T-helper 1 cell treated with Interleukin-12 subunit alpha and Interleukin-12 subunit beta and Interleukin-4 antibody, amounts not matched to agents 30 μg/mL and 1 μg/mL, for 36 hours (primary cell): ENCODE measurements around the gene TCF21.

Experiments
- H3K27ac Mint-ChIP-seq: one replicate; pipeline ENCODE4 v1.8.0; 2021; ENCODE audit warnings: mild to moderate bottlenecking, mixed read lengths
- H3K27me3 Mint-ChIP-seq: one replicate; pipeline ENCODE4 v1.8.0; 2021; ENCODE audit warnings: low read depth, mixed read lengths
- H3K36me3 Mint-ChIP-seq: one replicate; pipeline ENCODE4 v1.8.0; 2021; ENCODE audit warnings: low read depth, mixed read lengths
- H3K4me1 Mint-ChIP-seq: one replicate; pipeline ENCODE4 v1.8.0; 2021; ENCODE audit warnings: low read depth, mixed read lengths
- H3K4me3 Mint-ChIP-seq: one replicate; pipeline ENCODE4 v1.8.0; 2021; ENCODE audit warnings: mild to moderate bottlenecking, moderate library complexity, mixed read lengths
- H3K9me3 Mint-ChIP-seq: one replicate; pipeline ENCODE4 v1.8.0; 2021; ENCODE audit warnings: mixed read lengths

TCF21 gene

GRCh38 chr6:133877116-133877515 is 11.8 kb upstream of the TCF21 start:
- Mint-ChIP-seq H3K36me3 (no peaks in the 10 kb centered on the region), H3K27me3 (peaks cover 30% of the 10 kb centered on the region), H3K4me1 (no peaks in the 10 kb centered on the region), H3K4me3 (no peak overlapping the region), H3K27ac (no peak overlapping the region), H3K9me3 (no peaks in the 10 kb centered on the region)

DNA sequence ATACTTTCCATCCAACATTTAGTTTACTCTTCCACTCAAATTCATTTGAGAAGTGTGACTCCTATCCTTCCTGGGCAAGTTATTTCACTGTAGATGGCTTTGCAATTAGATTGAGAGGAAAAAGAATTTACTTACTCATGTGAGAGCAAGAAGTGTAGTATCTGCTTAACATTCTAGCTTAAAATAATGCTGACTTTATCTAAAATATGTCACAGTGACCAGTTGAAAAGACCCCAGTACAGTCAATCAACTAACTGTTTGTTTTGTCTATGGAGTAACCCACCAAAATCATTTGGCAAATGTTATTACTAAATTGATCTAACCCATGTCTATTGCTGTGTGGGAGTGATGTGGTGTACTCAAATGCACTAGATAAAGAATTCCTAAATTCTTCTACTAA is 8.9 kb upstream of the TCF21 start:
- Mint-ChIP-seq H3K36me3 (no peaks in the 10 kb centered on the region), H3K9me3 (no peaks in the 10 kb centered on the region), H3K27me3 (peaks cover 29% of the 10 kb centered on the region), H3K27ac (no peak overlapping the region), H3K4me3 (no peak overlapping the region), H3K4me1 (no peaks in the 10 kb centered on the region)

GRCh38 chr6:133880896-133881295 is 8.0 kb upstream of the TCF21 start:
- Mint-ChIP-seq H3K27ac (no peak overlapping the region), H3K36me3 (no peaks in the 10 kb centered on the region), H3K9me3 (no peaks in the 10 kb centered on the region), H3K4me3 (no peak overlapping the region), H3K4me1 (no peaks in the 10 kb centered on the region), H3K27me3 (peaks cover 37% of the 10 kb centered on the region)

- H3K9me3 Mint-ChIP-seq: no peaks in the 10 kb centered on the region
These were observed 2.7 kb upstream of the TCF21 start for GRCh38 chr6:133886104-133886775.

DNA sequence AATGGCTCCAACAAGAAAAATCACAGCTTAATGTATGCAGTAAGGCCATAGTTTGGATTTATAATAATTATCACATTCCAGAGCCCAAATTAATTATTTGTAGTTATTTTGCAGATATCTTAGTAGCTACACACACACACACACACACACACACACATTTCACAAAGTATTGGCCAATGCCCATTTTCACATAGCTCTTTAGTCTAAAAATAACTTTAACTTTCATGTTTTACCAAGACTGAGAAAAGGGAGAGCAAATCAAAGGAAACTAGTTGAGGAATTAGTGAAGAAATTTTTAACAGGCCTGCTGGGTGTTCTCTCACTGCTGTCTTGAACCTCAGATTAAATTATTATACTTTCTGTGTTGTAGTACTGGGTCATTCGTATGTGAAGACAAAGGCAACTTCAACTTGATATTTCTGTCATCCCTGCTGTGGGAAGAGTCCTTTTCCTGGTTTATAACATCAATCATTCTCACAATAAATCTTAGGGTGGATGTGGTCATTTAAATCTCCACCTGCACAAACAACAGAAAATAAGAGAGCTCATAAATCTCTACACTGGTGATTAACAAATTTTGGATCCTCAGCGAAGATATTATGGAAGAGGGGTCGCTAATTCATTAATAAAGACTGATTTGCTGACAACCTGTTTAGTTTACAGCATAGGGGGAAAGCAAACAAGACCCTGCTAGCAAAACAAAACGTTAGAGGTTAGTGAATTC is 1.6 kb upstream of the TCF21 start:
- H3K4me3 Mint-ChIP-seq: no peak overlapping the region
- H3K36me3 Mint-ChIP-seq: peaks cover 2% of the 10 kb centered on the region
- H3K4me1 Mint-ChIP-seq: peaks cover 9% of the 10 kb centered on the region
- H3K9me3 Mint-ChIP-seq: no peaks in the 10 kb centered on the region
- H3K27ac Mint-ChIP-seq: no peak overlapping the region
- H3K27me3 Mint-ChIP-seq: peaks cover 74% of the 10 kb centered on the region

More at GRCh38 chr6:133886104-133886775, 2.7 kb upstream of the TCF21 start:
- Mint-ChIP-seq H3K36me3 (peaks cover 2% of the 10 kb centered on the region), H3K27me3 (peaks cover 64% of the 10 kb centered on the region), H3K4me1 (peaks cover 7% of the 10 kb centered on the region), H3K4me3 (no peak overlapping the region), H3K27ac (no peak overlapping the region)

DNA sequence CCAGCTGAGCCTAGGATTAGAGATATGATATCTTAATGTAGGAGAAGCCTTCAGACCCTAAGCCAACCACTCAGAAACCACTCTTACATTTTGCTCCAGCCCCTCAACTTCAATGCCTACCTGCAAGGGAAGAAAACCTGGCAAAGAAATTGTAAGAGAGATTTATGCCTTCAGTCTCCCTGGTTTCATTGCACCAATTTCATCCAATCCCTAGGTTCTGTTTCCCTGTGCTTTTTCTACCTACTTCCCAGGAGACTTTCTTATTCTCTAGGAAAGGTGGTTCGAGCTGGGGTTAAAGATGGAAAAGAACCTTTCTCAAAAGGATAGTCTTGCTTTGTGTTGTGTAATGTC is 1.1 kb upstream of the TCF21 start:
- Mint-ChIP-seq H3K36me3 (peaks cover 2% of the 10 kb centered on the region), H3K4me1 (peaks cover 12% of the 10 kb centered on the region), H3K9me3 (no peaks in the 10 kb centered on the region), H3K27me3 (peaks cover 80% of the 10 kb centered on the region), H3K4me3 (no peak overlapping the region), H3K27ac (no peak overlapping the region)

DNA sequence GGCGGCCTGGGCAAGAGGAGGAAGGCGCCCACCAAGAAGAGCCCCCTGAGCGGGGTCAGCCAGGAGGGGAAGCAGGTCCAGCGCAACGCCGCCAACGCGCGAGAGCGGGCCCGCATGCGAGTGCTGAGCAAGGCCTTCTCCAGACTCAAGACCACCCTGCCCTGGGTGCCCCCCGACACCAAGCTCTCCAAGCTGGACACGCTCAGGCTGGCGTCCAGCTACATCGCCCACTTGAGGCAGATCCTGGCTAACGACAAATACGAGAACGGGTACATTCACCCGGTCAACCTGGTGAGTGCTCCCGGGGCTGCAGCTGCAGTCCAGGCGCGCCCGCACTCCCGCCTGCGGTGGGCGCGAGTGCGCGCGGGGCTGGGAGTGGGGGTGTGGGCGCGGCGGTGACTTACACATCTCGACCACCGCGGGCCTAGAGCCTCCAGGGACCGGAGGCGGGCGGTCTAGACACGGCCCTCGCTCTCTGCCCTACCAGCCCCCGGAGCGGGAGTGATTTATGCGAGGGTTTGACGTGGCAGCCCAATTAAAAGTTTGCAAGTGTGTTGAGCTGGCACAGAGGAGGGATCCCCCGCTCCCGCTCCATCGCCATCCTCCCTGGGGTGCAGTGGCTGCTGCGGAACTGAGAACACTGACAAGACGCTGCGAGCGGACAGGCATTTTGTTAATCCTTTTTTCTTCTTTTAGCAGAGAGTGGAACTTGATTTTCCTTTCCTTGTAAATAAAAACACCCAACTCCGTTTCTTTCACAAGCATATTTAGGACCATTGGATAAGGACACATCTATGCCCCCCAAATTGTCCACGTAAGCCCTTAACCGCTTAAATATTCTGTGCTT is 867 bp downstream of the TCF21 start:
- H3K4me1 Mint-ChIP-seq: peaks cover 16% of the 10 kb centered on the region
- H3K27ac Mint-ChIP-seq: peak overlapping the region; percentile 55
- H3K27me3 Mint-ChIP-seq: peaks cover 92% of the 10 kb centered on the region
- peak overlapping the region; percentile 10 for H3K4me3 Mint-ChIP-seq
- H3K36me3 Mint-ChIP-seq: peaks cover 2% of the 10 kb centered on the region
- H3K9me3 Mint-ChIP-seq: no peaks in the 10 kb centered on the region

- Mint-ChIP-seq H3K36me3 (peaks cover 2% of the 10 kb centered on the region), H3K27me3 (peaks cover 92% of the 10 kb centered on the region), H3K27ac (no peak overlapping the region), H3K4me3 (peak overlapping the region; percentile 72), H3K9me3 (no peaks in the 10 kb centered on the region), H3K4me1 (peaks cover 16% of the 10 kb centered on the region)
These were observed 1.8 kb downstream of the TCF21 start for GRCh38 chr6:133890711-133891148.

GRCh38 chr6:133891149-133891926 is 2.4 kb downstream of the TCF21 start:
- Mint-ChIP-seq H3K9me3 (no peaks in the 10 kb centered on the region), H3K27me3 (peaks cover 95% of the 10 kb centered on the region), H3K36me3 (peaks cover 2% of the 10 kb centered on the region), H3K27ac (no peak overlapping the region), H3K4me3 (peak overlapping the region; percentile 72), H3K4me1 (peaks cover 16% of the 10 kb centered on the region)

DNA sequence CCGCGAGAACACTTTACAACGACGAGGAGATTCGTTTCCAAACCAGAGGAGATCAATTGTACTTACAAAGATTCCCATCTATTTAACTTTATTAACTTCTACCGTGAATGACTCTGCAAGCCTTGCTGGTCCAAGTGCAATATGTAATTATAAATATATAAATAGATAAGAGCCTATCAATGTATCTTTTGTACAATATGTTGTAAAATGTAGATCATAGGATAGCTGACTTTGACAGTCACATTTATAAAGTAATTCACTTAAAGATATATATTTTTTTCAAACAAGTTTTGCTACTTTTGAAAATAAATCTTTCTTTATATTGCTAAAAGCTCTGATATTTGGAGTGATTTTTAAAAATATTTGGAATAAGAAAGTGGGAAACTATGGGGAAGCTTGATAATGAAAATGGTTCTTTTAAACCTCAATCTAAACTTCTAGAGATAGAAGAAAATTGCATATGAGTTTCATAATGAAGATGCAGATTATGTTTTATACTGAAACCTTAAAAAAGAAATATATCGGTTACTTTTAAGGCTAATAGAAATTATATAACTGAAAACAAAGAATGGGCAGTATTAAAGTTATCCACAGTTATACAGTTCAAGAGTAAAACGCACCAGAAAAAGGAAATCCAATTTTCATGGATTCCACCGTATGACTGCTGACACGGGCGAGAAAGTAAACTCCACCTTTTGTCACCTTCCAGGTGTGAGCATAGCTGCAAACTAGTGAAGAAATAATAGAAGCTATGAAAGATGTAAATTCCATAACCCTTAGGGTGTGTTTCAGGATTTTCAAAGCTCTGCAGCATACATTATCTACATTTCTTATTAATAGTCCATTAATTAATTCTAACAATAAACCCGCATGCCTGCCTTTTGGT is 3.3 kb downstream of the TCF21 start:
- peaks cover 97% of the 10 kb centered on the region for H3K27me3 Mint-ChIP-seq
- H3K9me3 Mint-ChIP-seq: no peaks in the 10 kb centered on the region
- H3K36me3 Mint-ChIP-seq: peaks cover 2% of the 10 kb centered on the region
- no peak overlapping the region for H3K27ac Mint-ChIP-seq
- H3K4me3 Mint-ChIP-seq: peak overlapping the region; percentile 55
- peaks cover 16% of the 10 kb centered on the region for H3K4me1 Mint-ChIP-seq

DNA sequence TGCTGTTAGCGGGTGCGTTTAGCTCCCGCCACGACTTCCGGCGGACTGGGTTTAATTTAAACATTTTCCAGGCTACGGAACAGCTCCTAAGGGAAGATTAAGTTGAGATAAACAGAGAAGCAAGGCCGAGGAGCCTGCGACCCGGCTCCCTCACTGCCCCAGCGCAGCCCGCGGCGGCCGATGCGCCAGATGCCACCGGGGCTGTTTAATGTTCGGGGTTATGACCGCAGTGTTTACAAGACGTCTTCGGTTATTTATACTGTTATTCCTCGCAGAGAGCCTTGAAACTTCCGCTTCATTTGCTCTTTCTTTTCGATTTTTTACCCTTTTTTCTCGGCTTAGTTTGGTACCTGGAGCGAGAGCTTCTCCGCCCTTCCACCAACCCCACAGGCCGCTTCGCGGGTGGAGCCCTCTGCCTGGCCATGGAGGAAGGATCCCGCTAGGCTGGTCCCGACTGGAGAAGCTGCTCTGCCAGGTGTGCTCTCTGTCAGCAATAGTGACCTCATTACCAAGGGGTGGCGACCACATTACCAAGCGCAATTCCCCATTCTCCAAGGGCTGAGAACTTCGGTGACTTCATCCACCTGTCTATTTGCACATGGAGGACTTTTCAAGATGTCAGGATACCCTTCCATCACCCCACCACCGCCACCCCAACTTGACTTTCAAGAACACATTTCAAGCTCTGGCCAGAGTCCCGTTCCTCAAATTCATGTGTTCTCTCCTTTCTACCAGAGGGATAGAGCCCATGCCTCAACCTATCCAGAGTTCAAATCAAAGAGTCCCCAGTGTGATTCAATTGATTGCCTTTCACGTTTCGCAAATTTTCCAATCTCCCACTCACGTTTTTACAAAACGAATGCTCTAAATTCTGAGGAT is 4.1 kb downstream of the TCF21 start:
- H3K9me3 Mint-ChIP-seq: no peaks in the 10 kb centered on the region
- H3K36me3 Mint-ChIP-seq: peaks cover 2% of the 10 kb centered on the region
- H3K27me3 Mint-ChIP-seq: peaks cover 97% of the 10 kb centered on the region
- H3K4me3 Mint-ChIP-seq: peak overlapping the region; percentile 28
- H3K27ac Mint-ChIP-seq: no peak overlapping the region
- H3K4me1 Mint-ChIP-seq: peaks cover 16% of the 10 kb centered on the region

DNA sequence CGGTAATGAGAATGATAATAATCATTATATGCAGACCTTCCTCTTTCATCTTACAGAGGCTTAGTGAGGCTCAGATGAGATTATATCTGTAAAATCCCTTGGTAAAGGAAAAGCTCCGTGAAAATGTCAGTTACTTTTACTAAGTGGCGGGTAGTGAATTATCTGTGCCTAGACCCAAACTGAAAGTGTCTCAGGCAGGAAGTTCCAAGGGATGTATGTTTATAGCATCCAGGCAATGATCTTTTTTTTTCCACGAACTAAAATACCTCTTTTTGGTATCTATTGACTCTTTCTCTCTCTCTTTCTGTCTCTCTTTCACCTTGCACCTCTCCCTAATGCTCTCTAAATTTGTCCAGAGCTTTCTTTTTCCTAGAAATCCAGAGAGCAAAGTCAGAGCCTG is 5.0 kb downstream of the TCF21 start:
- H3K9me3 Mint-ChIP-seq: no peaks in the 10 kb centered on the region
- peaks cover 2% of the 10 kb centered on the region for H3K36me3 Mint-ChIP-seq
- no peak overlapping the region for H3K4me3 Mint-ChIP-seq
- peaks cover 16% of the 10 kb centered on the region for H3K4me1 Mint-ChIP-seq
- peaks cover 97% of the 10 kb centered on the region for H3K27me3 Mint-ChIP-seq
- H3K27ac Mint-ChIP-seq: no peak overlapping the region

DNA sequence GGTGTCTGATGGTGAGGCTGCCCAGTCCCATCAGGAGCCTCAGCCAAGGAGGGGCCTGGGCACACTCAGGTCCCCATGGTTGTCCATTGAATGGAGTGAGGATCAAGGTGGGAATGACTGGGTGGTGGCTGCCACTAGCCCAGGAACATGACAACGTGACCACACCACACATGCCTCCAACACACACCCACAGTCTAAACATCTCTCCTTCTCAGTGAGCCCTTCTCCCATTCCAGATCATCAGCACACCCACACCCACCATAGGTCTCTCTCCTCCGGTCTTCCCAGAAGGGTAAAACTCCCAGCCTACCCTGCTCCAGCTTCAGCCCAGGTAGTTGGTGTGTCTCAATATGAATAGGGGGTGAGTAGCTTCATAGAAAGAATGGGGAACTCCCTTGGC is 5.5 kb downstream of the TCF21 start:
- Mint-ChIP-seq H3K4me3 (no peak overlapping the region), H3K4me1 (peaks cover 16% of the 10 kb centered on the region), H3K27ac (no peak overlapping the region), H3K27me3 (peaks cover 93% of the 10 kb centered on the region), H3K9me3 (no peaks in the 10 kb centered on the region), H3K36me3 (peaks cover 2% of the 10 kb centered on the region)
